HG02852 (cell line): ENCODE data around the gene AGTR2.
"Not testable (repeated sequence)": the region's sequence is repeated elsewhere in the genome, so short reads cannot be mapped to it uniquely, and the experiment has no call there.

Experiments
- ATAC-seq: cut with Tn5 transposase; IDR thresholded peaks from one replicate; pipeline ENCODE4 v1.9.1; 2021; ENCODE audit warnings: mild to moderate bottlenecking, moderate library complexity; ENCODE audit not compliant: unreplicated experiment

Gene AGTR2, protein sequence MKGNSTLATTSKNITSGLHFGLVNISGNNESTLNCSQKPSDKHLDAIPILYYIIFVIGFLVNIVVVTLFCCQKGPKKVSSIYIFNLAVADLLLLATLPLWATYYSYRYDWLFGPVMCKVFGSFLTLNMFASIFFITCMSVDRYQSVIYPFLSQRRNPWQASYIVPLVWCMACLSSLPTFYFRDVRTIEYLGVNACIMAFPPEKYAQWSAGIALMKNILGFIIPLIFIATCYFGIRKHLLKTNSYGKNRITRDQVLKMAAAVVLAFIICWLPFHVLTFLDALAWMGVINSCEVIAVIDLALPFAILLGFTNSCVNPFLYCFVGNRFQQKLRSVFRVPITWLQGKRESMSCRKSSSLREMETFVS

DNA sequence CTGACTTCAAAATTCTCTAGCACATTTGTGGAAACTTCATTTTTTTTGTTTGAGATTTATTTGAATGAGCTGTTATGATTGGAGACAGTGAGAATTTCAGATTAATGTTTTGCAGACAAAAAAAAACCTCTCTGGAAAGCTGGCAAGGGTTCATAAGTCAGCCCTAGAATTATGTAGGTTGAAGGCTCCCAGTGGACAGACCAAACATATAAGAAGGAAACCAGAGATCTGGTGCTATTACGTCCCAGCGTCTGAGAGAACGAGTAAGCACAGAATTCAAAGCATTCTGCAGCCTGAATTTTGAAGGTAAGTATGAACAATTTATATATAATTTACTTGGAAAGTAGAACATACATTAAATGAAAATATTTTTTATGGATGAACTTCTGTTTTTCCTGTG is at the start of gene AGTR2:
TSS of gene AGTR2 (plus strand) at position 234 of the 400 bp plus-strand sequence. CDS start 1,537 bp downstream, outside the sequence.
- ATAC-seq, result no peak

DNA sequence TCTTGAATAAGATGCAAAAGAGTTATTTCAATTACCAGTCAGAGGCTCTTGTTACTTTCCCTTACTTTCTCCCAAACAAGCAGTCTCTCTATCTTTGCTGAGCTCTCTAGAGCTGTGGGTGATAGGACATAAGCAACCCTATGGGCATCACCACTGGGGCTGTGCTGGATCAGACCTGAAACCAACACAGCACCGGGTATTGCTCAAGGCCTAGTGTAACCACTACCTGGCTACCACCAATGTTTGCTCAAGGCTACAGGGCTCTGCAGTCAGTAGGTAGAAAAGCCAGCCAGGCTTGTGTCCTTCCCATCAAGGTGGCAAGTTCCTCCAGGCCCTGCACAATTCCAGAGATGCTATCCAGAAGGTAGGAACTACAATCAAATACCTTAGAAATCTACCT is 35.3 kb upstream of the AGTR2 start:
- ATAC-seq, result no peak

- ATAC-seq, result not testable (repeated sequence)
These were observed 29.3 kb upstream of the AGTR2 start for GRCh38 chrX:116141270-116141669.

- no peak for ATAC-seq
These were observed 27.6 kb upstream of the AGTR2 start for GRCh38 chrX:116142976-116143375.

GRCh38 chrX:116172976-116173375 is 2.4 kb downstream of the AGTR2 start:
- no peak for ATAC-seq

GRCh38 chrX:116181300-116181699 is 10.8 kb downstream of the AGTR2 start:
- no peak for ATAC-seq

GRCh38 chrX:116185163-116185562 is 14.6 kb downstream of the AGTR2 start:
- ATAC-seq, result no peak

GRCh38 chrX:116194649-116195048 is 24.1 kb downstream of the AGTR2 start:
- no peak for ATAC-seq

DNA sequence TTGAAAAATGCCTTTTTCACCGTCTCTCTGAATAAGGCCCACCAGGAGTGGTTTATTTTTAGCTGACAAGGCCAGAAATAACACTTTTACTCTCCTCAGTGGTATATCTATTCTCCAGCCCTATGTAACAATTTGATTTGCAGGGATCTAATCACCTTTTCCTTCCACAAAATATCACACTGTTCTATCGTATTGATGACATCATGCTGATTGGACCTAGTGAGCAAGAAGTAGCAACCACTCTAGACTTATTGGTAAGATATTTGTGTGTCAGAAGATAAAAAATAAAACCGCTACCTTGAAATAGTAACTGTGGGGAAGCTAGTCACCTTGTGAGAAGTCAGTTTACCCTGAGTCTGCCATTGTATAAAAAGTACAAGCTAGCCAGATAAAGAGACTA is 27.7 kb downstream of the AGTR2 start:
- ATAC-seq, result no peak

DNA sequence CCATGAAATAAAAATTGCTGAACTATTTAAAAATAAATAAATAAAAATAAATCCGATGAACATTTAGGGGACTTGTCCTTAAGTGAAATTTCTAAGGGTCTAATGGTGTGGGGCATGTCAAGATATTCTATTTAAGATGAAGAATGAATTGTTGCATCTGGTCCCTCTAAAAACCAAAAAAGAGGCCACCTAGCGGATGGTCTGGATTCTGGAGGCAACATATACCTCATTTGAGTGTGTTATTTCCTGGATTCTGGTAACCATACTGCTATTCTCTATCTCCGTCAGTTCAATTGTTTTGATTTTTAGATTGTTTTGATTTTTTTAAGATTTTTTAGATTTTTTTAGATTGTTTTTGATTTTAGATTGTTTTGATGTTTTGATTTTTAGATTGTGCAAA is 28.3 kb downstream of the AGTR2 start:
- ATAC-seq, result no peak

DNA sequence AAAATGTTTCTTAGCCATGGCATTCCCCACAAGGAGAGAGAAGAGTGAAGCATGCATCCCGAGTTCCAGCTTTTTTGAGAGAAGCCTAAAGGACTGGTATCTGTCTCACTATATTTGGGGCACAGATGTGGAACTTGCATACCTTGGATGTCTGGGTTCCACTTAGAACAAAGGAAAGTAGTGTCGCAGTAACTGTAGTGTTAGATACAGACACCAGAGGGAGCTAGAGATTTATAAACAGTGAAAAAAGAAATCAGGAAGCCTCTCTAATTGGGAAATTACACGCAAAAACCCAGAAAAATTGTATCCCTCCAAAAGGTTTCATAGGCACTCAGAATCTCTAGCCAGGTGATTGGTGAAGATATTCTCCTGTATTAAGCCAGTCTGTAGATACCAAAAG is 34.4 kb downstream of the AGTR2 start:
- ATAC-seq, result no peak

DNA sequence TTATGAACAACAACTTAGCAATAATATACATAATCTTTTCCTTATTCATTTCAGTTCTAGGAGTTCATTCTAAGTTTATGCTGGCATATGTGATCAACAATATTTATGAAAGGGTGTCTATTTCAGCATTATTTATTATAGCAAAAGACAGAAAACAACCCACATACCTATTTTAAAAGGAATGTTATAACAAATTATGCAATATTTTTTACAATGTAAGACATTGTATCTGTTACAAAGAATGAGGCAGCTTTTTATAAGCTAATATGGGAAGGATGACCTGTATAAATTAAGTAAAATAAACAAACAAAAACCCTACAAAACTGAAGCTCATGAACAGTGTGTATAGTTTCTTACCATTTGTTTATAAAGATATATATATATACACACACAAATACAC is 42.7 kb downstream of the AGTR2 start:
- no peak for ATAC-seq

DNA sequence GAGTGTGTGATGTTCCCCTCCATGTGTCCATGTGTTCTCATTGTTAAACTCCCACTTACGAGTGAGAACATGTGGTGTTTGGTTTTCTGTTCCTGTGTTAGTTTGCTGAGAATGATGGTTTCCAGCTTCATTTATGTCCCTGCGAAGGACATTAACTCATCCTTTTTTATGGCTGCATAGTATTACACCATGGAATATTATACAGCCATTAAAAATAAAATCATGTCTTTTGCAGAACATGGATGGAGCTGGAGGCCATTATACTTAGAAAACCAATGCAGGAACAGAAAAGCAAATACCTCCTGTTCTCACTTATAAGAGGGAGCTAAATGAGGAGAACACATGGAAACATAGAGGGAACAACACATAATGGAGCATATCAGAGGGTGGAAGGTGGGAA is 46.5 kb downstream of the AGTR2 start:
- ATAC-seq, result not testable (repeated sequence)
